SH-SY5Y (cell line): Measurements from ENCODE around the gene IGF1R.

Source experiments
- GATA2 ChIP-seq: IDR thresholded peaks from 2 replicates; pipeline ENCODE4 v1.6.1; 2011; ENCODE audit warnings: mild to moderate bottlenecking, low read depth, low read length
- GATA3 ChIP-seq: IDR thresholded peaks from 2 replicates; pipeline ENCODE4 v1.6.1; 2011; ENCODE audit warnings: low read depth, mild to moderate bottlenecking, low read length, moderate library complexity

GRCh38 chr15:98774756-98775497 lies 126.6 kb downstream of the IGF1R start:
- no peak for TF ChIP-seq GATA2
- TF ChIP-seq GATA3, result no peak
